HepG2 (cell line): ENCODE results near the gene BBS1. TPM values are rescaled to one million over a fixed set of nuclear protein-coding genes. Genes with fewer than 3 reads are reported as not detected.

ENCODE experiments used
- ARID2 ChIP-seq: sonication (generic); formaldehyde crosslinking; IDR thresholded peaks from 2 replicates; pipeline ENCODE4 v1.8.1; 2022; ENCODE audit warnings: mild to moderate bottlenecking, missing genetic modification reagents, borderline replicate concordance
- ATF2 ChIP-seq: sonication (generic); formaldehyde crosslinking; IDR thresholded peaks from 2 replicates; pipeline ENCODE4 v1.4.0; 2020; ENCODE audit warnings: missing genetic modification reagents
- EHMT2 ChIP-seq: fragments of 200-600 bp; sonication (generic); IDR thresholded peaks from 2 replicates; pipeline ENCODE4 v1.7.0; 2017; ENCODE audit warnings: antibody characterized with exemption, low read depth, low read length, borderline replicate concordance
- FOXP4 ChIP-seq: sonication (generic); formaldehyde crosslinking; IDR thresholded peaks from 2 replicates; pipeline ENCODE4 v1.4.0; 2020; ENCODE audit warnings: missing genetic modification reagents
- NFKB2 ChIP-seq: sonication (generic); formaldehyde crosslinking; IDR thresholded peaks from 2 replicates; pipeline ENCODE4 v1.4.0; 2020; ENCODE audit warnings: missing genetic modification reagents, borderline replicate concordance
- NKX3-1 ChIP-seq: sonication (generic); formaldehyde crosslinking; IDR thresholded peaks from 2 replicates; pipeline ENCODE4 v1.5.0; 2020; ENCODE audit warnings: missing genetic modification reagents
- RAD21 ChIP-seq: fragments of 450-650 bp; formaldehyde crosslinking; IDR thresholded peaks from 2 replicates; pipeline ENCODE4 v1.5.0; 2020; ENCODE audit warnings: mild to moderate bottlenecking
- RCOR2 ChIP-seq: IDR thresholded peaks from 2 replicates; pipeline ENCODE4 v1.6.1; 2016; ENCODE audit warnings: missing biosample characterization, missing genetic modification reagents
- RFXANK ChIP-seq: IDR thresholded peaks from 2 replicates; pipeline ENCODE4 v1.6.1; 2016
- SMARCC2 ChIP-seq: fragments of 450-650 bp; IDR thresholded peaks from 2 replicates; pipeline ENCODE4 v1.6.1; 2017; ENCODE audit warnings: antibody characterized with exemption, mild to moderate bottlenecking
- SOX6 ChIP-seq, 2 experiments: fragments of 450-650 bp in 1 of 2; sonication (generic) in 1 of 2; formaldehyde crosslinking in 1 of 2; IDR thresholded peaks; 2 replicates each; pipeline versions ENCODE4 v1.4.0 to v1.6.1; 2017 to 2020; ENCODE audit warnings: antibody characterized with exemption in 1 of 2, mild to moderate bottlenecking in 1 of 2, missing genetic modification reagents in 1 of 2
- ZNF576 ChIP-seq: sonication (generic); formaldehyde crosslinking; IDR thresholded peaks from 2 replicates; pipeline ENCODE4 v1.4.0; 2020; ENCODE audit warnings: mild to moderate bottlenecking, missing genetic modification reagents
- ZNF670 ChIP-seq: sonication (generic); formaldehyde crosslinking; IDR thresholded peaks from 2 replicates; pipeline ENCODE4 v1.8.0; 2022; ENCODE audit warnings: mild to moderate bottlenecking, missing genetic modification reagents, borderline replicate concordance
- ZNF749 ChIP-seq: sonication (generic); formaldehyde crosslinking; IDR thresholded peaks from 2 replicates; pipeline ENCODE4 v1.8.0; 2022; ENCODE audit warnings: mild to moderate bottlenecking, missing genetic modification reagents, moderate library complexity, borderline replicate concordance
- polyA plus RNA-seq, 8 experiments: library from polyadenylated mRNA; depleted of rRNA in 3 of 8; stranded (reverse) in 7 of 8; unstranded in 1 of 8; fragments of >200 nt; fragmentation: Illumina TruSeq in 4 of 8; extraction: Trizol in 4 of 8; gene quantifications; 2 replicates each; pipeline versions ENCODE4 v1.2.1 to v1.2.3, GENCODE V29; 2011 to 2016; ENCODE audit warnings: low read depth in 4 of 8, missing spikeins in 1 of 8, mixed read lengths in 1 of 8; ENCODE audit not compliant: insufficient read depth in 1 of 8
- total RNA-seq, 5 experiments: library from RNA; depleted of rRNA; stranded (reverse); fragments of >200 nt; fragmentation: Illumina TruSeq; extraction: Trizol; gene quantifications; 2 replicates each; pipeline ENCODE4 v1.2.3, GENCODE V29; 2016; ENCODE audit warnings: low read depth in 1 of 5
- TF ChIP-seq, protein P1 (sequence below): sonication (generic); formaldehyde crosslinking; IDR thresholded peaks from 2 replicates; pipeline ENCODE4 v1.4.0; 2020; ENCODE audit warnings: mild to moderate bottlenecking, missing genetic modification reagents
- TF ChIP-seq, protein P2 (sequence below): sonication (generic); formaldehyde crosslinking; IDR thresholded peaks from 2 replicates; pipeline ENCODE4 v1.5.0; 2020; ENCODE audit warnings: missing genetic modification reagents, mild to moderate bottlenecking, borderline replicate concordance
- TF ChIP-seq, protein P3 (sequence below): sonication (generic); formaldehyde crosslinking; IDR thresholded peaks from 2 replicates; pipeline ENCODE4 v1.4.0; 2020; ENCODE audit warnings: missing genetic modification reagents
- TF ChIP-seq, protein P4 (sequence below): sonication (generic); formaldehyde crosslinking; conservative IDR thresholded peaks from 2 replicates; pipeline ENCODE4 v1.8.1; 2023; ENCODE audit warnings: missing genetic modification reagents

Gene BBS1
- total and polyA plus RNA-seq, 2 of the 13 experiments (the other 11 are each of a cell fraction or from before 2014, with no cell fraction given), result 11.7 to 14.1 TPM

- TF ChIP-seq, protein P1, sequence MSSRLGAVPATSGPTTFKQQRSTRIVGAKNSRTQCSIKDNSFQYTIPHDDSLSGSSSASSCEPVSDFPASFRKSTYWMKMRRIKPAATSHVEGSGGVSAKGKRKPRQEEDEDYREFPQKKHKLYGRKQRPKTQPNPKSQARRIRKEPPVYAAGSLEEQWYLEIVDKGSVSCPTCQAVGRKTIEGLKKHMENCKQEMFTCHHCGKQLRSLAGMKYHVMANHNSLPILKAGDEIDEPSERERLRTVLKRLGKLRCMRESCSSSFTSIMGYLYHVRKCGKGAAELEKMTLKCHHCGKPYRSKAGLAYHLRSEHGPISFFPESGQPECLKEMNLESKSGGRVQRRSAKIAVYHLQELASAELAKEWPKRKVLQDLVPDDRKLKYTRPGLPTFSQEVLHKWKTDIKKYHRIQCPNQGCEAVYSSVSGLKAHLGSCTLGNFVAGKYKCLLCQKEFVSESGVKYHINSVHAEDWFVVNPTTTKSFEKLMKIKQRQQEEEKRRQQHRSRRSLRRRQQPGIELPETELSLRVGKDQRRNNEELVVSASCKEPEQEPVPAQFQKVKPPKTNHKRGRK, result no peak
- TF ChIP-seq NKX3-1 (CRISPR knock-in tag) (no peak), SOX6 (IDR thresholded peaks at IDR 0.05) (no peak), SOX6 (CRISPR knock-in tag; IDR thresholded peaks at IDR 0.05) (no peak), ARID2 (CRISPR knock-in tag) (no peak), NFKB2 (CRISPR knock-in tag) (no peak; the same call in 1 of the 2 replicates), EHMT2 (no peak), ZNF576 (no peak), FOXP4 (CRISPR knock-in tag) (no peak), ZNF670 (no peak), RAD21 (no peak), RCOR2 (CRISPR knock-in tag) (no peak), RFXANK (no peak), ATF2 (CRISPR knock-in tag) (no peak), SMARCC2 (no peak), ZNF749 (CRISPR knock-in tag) (no peak)
- TF ChIP-seq, protein P2, sequence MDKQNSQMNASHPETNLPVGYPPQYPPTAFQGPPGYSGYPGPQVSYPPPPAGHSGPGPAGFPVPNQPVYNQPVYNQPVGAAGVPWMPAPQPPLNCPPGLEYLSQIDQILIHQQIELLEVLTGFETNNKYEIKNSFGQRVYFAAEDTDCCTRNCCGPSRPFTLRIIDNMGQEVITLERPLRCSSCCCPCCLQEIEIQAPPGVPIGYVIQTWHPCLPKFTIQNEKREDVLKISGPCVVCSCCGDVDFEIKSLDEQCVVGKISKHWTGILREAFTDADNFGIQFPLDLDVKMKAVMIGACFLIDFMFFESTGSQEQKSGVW (CRISPR knock-in tag), result no peak
- TF ChIP-seq, protein P3, sequence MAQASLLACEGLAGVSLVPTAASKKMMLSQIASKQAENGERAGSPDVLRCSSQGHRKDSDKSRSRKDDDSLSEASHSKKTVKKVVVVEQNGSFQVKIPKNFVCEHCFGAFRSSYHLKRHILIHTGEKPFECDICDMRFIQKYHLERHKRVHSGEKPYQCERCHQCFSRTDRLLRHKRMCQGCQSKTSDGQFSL (CRISPR knock-in tag), result no peak
- TF ChIP-seq, protein P4, sequence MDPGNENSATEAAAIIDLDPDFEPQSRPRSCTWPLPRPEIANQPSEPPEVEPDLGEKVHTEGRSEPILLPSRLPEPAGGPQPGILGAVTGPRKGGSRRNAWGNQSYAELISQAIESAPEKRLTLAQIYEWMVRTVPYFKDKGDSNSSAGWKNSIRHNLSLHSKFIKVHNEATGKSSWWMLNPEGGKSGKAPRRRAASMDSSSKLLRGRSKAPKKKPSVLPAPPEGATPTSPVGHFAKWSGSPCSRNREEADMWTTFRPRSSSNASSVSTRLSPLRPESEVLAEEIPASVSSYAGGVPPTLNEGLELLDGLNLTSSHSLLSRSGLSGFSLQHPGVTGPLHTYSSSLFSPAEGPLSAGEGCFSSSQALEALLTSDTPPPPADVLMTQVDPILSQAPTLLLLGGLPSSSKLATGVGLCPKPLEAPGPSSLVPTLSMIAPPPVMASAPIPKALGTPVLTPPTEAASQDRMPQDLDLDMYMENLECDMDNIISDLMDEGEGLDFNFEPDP, result no peak
These were observed 44.0 kb upstream of the BBS1 start, which contains the start of gene PELI3 (continued) for GRCh38 chr11:66466225-66467033.
